ENCODE measurements around the gene NCOA3. TPM values are rescaled to one million over a fixed set of nuclear protein-coding genes. Genes with fewer than 3 reads are reported as not detected.

NCOA3 gene
- total RNA-seq, 1 experiment from 2014 or later: 31.1 TPM

DNA sequence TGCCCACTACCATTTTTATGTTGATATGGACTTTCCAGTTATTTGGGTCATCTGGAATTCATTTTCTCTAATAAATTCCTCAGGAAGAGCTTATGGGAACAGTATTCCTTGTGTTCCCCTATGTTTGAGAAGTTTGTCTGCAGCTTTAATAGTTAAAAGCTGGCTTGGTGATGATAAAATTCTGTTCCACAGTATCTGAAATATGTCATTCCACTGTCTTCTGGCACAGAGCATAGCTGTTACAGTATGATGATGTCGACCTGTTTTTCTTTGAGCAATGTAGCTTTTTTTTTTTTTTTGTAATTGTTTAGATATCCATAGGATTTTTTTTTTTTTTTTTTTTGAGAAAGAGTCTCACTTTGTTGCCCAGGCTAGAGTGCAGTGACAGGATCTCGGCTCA, 43.2 kb downstream of the NCOA3 start:
- Histone ChIP-seq H3K4me2 (ENCODE audit: low read length) (no peak overlapping the region), H3K27ac (ENCODE audit: low read length) (no peak overlapping the region), H3K4me1 (ENCODE audit: insufficient read depth, low read length) (peaks cover 22% of the 10 kb centered on the region)

DNA sequence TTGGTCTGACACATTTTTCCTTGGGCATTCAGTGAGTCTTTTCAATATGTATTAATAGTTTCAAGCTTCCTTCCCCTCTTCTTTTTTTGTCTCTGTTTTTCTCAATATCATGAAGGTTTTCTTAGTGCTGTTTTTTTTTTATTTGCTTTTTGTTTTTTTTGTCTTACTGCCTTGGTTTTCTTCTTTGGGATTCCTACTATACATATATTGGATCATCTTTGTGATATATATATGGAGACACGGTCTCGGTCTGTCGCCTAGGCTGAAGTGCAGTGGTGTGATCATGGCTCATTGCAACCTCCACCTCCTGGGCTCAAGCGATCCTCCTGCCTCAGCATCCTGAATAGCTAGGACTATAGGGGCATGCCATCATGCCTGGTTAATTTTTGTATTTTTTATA, 43.8 kb downstream of the NCOA3 start:
- Histone ChIP-seq H2AFZ (ENCODE audit: low read length) (no peak overlapping the region), H3K9ac (ENCODE audit: low read length) (no peak overlapping the region), H3K4me2 (ENCODE audit: low read length) (no peak overlapping the region), H3K4me3 (ENCODE audit: low read length) (no peak overlapping the region), H3K27ac (ENCODE audit: low read length) (no peak overlapping the region), H4K20me1 (ENCODE audit: low read length) (no peaks in the 10 kb centered on the region), H3F3A (ENCODE audit: low read length, unreplicated experiment) (no peaks in the 10 kb centered on the region), H3K4me1 (ENCODE audit: insufficient read depth, low read length) (peaks cover 20% of the 10 kb centered on the region), H3K9me2 (replicated peaks; ENCODE audit: low read length) (no peaks in the 10 kb centered on the region), H3K9me3 (ENCODE audit: low read length) (no peaks in the 10 kb centered on the region), H3K36me3 (ENCODE audit: low read depth, low read length) (no peaks in the 10 kb centered on the region), H3K79me2 (ENCODE audit: low read length) (peaks cover 80% of the 10 kb centered on the region), H3K27me3 (ENCODE audit: low read length) (no peaks in the 10 kb centered on the region)
- DNase-seq (no peak), ATAC-seq (no peak)
- intact Hi-C loops (cut with micrococcal nuclease): loop anchor here (5.0 kb wide), 1 partner anchor 33 kb away; no protein-coding TSS in a partner anchor
- no TSS peak for BruUV-seq (replicated peaks)
- TF ChIP-seq CTCF (conservative IDR thresholded peaks at IDR 0.05; ENCODE audit: low read depth, low read length) (no peak), EZH2phosphoT487 (IDR thresholded peaks at IDR 0.05; ENCODE audit: borderline replicate concordance, low read length) (no peak), EZH2 (IDR thresholded peaks at IDR 0.05; ENCODE audit: low read length, unreplicated experiment) (no peak)
- ChIA-PET POLR2A (ENCODE audit: unreplicated experiment) (no interaction called here), CTCF (no interaction called here)

More for the DNA sequence above, 43.2 kb downstream of the NCOA3 start:
- DNase-seq (no peak), ATAC-seq (no peak)
- H3F3A ChIP-seq (ENCODE audit: low read length, unreplicated experiment): no peaks in the 10 kb centered on the region
- 0 out of 2 replicates have a peak, but pooled peaks cover 2% of the 10 kb centered on the region for H4K20me1 ChIP-seq (ENCODE audit: low read length)
- BruUV-seq (replicated peaks): no TSS peak
- H3K9ac ChIP-seq (ENCODE audit: low read length): no peak overlapping the region
- no peaks in the 10 kb centered on the region for H3K9me3 ChIP-seq (ENCODE audit: low read length)
- POLR2A ChIA-PET (ENCODE audit: unreplicated experiment): interaction anchor here (0.6 kb wide), 1 partner anchor 32 kb away, joined by 5 read pairs; no protein-coding TSS in a partner anchor
- no peaks in the 10 kb centered on the region for H3K36me3 ChIP-seq (ENCODE audit: low read depth, low read length)
- peaks cover 84% of the 10 kb centered on the region for H3K79me2 ChIP-seq (ENCODE audit: low read length)
- H3K9me2 ChIP-seq (replicated peaks; ENCODE audit: low read length): no peaks in the 10 kb centered on the region
- H2AFZ ChIP-seq (ENCODE audit: low read length): no peak overlapping the region
- no peak overlapping the region for H3K4me3 ChIP-seq (ENCODE audit: low read length)
- no peaks in the 10 kb centered on the region for H3K27me3 ChIP-seq (ENCODE audit: low read length)
- CTCF ChIA-PET: interaction anchor here (0.5 to 0.6 kb wide), 3 partner anchors 15 to 180 kb away, joined by 3 to 7 read pairs (median 3); no protein-coding TSS in a partner anchor
- TF ChIP-seq EZH2phosphoT487 (IDR thresholded peaks at IDR 0.05; ENCODE audit: borderline replicate concordance, low read length): no peak
- no peak for TF ChIP-seq EZH2 (IDR thresholded peaks at IDR 0.05; ENCODE audit: low read length, unreplicated experiment)
- TF ChIP-seq CTCF (conservative IDR thresholded peaks at IDR 0.05; ENCODE audit: low read depth, low read length): no peak
- intact Hi-C loops (cut with micrococcal nuclease): loop anchor here (5.0 kb wide), 1 partner anchor 33 kb away; no protein-coding TSS in a partner anchor

DNA sequence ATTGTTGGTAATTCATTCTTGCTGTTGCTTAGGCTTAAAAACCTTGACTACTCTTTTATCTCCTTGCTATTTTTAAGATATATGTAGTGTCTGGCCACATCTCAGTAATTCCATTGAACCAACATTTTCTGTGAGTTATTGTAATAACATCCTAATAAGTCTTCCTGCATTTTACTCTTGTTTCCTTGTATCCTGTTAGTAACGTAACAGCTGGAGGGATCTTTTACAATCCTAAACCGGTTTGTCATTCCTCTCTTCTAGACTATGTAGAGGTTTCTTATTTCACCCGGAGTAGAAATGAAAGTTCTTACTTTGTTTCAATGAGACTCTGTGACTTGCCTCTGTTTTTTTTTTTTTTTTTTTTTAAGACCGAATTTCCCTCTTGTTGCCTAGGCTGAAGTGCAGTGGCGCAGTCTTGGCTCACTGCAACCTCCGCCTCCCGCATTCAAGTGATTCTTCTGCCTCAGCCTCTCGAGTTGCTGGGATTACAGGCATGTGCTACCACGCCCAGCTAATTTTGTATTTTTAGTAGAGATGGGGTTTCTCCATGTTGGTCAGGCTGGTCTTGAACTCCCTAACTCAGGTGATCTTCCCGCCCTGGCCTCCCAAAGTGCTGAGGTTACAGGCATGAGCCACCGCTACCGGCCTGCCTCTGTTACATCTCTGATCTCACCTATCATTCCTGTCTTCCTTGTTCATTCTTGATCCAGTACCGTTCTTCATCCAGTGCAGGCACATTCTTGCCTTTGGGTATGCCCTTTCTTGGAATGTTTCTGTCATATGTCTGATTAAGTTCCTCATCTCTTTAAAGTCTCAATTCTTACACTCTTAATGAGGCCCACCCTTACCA, 44.7 kb downstream of the NCOA3 start:
- Histone ChIP-seq H3K9me2 (replicated peaks; ENCODE audit: low read length) (no peaks in the 10 kb centered on the region), H3K4me1 (ENCODE audit: insufficient read depth, low read length) (peaks cover 15% of the 10 kb centered on the region; the same call in 1 of the 2 replicates), H3K4me3 (ENCODE audit: low read length) (no peak overlapping the region), H3K79me2 (ENCODE audit: low read length) (peaks cover 81% of the 10 kb centered on the region), H3K27me3 (ENCODE audit: low read length) (no peaks in the 10 kb centered on the region), H3F3A (ENCODE audit: low read length, unreplicated experiment) (no peaks in the 10 kb centered on the region), H4K20me1 (ENCODE audit: low read length) (no peaks in the 10 kb centered on the region), H2AFZ (ENCODE audit: low read length) (no peak overlapping the region), H3K27ac (ENCODE audit: low read length) (no peak overlapping the region), H3K9me3 (ENCODE audit: low read length) (no peaks in the 10 kb centered on the region), H3K9ac (ENCODE audit: low read length) (no peak overlapping the region), H3K36me3 (ENCODE audit: low read depth, low read length) (no peaks in the 10 kb centered on the region), H3K4me2 (ENCODE audit: low read length) (no peak overlapping the region)
- DNase-seq: peak; percentile 70
- BruUV-seq (replicated peaks): no TSS peak
- TF ChIP-seq EZH2 (IDR thresholded peaks at IDR 0.05; ENCODE audit: low read length, unreplicated experiment) (no peak), CTCF (conservative IDR thresholded peaks at IDR 0.05; ENCODE audit: low read depth, low read length) (no peak), EZH2phosphoT487 (IDR thresholded peaks at IDR 0.05; ENCODE audit: borderline replicate concordance, low read length) (no peak)
- intact Hi-C loops (cut with micrococcal nuclease): loop anchor here (5.0 kb wide), 1 partner anchor 34 kb away; no protein-coding TSS in a partner anchor
- peak; percentile 61 for ATAC-seq
- ChIA-PET CTCF (no interaction called here), POLR2A (ENCODE audit: unreplicated experiment) (no interaction called here)
